HG02973 (cell line): Measurements from ENCODE around the gene RNF13.
"Not testable (repeated sequence)": the region's sequence is repeated elsewhere in the genome, so short reads cannot be mapped to it uniquely, and the experiment has no call there.

ENCODE experiments used
- ATAC-seq: cut with Tn5 transposase; IDR thresholded peaks from one replicate; pipeline ENCODE4 v1.9.1; 2021; ENCODE audit warnings: moderate library complexity; ENCODE audit not compliant: unreplicated experiment

Gene RNF13

GRCh38 chr3:149800693-149801092 lies 12.3 kb upstream of the RNF13 start:
- no peak for ATAC-seq

DNA sequence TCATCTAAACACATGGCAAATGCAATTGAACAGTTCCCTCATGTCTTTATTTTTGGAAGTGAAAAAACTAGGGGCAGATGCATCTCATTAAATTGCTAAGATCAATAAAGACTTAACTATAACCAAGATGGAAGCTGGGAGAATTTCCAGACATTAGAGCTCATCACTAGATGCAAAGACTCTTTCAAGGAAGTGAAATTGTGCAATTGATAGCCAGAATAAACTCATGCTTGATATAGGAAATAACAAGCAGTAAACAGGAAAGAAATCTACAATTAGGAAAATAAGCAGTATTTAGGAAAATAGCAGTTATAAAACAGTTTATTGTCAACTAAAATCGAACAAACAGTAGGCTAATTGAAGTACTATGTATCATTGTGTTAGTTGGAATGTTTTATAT lies 11.8 kb upstream of the RNF13 start:
- no peak for ATAC-seq

DNA sequence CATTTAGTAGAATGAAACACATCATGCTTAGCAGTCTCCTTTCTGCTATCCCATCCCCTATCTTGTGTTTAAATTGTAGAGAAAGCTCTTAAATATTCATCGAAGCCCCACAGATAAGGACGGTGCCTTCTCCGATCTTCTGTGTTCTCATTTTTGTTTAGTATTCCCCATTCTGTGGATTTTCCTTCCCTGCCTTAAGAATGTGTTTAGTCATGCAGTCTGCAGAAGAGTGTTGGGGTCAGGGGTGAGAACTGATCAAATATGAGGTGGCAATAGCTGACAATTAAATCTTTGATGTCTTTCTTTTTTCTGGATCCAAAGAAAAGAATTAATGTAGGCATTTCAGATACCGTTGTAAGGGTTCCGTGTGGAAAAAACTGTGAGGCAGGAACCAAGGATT lies 11.4 kb upstream of the RNF13 start:
- no peak for ATAC-seq

GRCh38 chr3:149806171-149806778 lies 6.7 kb upstream of the RNF13 start:
- no peak for ATAC-seq

GRCh38 chr3:149808209-149808829 lies 4.7 kb upstream of the RNF13 start:
- no peak for ATAC-seq

- ATAC-seq, result no peak
These were observed 3.3 kb upstream of the RNF13 start for GRCh38 chr3:149809699-149810098.

DNA sequence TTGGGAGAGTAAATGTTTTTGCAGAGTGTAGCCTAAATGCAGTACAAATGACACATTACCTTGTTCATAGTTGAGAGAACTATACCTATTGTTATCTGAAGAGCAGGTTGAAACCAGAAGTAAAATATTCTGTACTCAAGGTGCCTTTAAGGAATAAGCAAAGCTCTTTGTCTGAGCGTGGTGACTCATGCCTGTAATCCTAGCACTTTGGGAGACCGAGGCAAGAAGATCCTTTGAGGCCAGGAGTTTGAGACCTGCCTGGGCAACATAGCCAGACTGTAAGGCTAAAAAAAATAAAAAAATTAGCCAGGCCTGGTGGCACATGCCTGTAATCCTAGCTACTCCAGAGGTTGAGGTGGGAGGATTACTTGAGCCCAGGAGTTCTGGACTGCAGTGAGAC lies 2.2 kb upstream of the RNF13 start:
- no peak for ATAC-seq

DNA sequence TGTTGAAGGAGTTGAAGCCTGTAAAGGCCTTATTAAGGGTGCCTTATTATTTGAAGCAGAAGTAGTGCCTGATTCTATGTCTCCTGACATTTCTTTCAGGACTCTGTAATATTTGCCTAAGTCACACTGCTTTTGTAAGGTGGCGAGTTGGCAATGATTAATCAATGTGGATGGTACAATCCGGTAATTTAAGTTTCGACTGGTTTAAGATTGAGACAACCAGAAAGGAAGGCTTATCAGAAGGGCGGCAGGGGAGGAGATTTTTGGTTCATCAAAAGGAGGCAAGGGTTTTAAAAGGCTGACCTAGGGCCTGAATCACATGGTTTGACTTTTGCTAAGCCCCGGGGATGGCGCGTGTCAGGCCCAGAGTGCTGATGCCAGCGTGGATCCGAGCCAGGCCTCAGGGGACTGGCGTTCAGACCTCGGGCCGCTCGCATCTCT lies 830 bp upstream of the RNF13 start:
- no peak for ATAC-seq

DNA sequence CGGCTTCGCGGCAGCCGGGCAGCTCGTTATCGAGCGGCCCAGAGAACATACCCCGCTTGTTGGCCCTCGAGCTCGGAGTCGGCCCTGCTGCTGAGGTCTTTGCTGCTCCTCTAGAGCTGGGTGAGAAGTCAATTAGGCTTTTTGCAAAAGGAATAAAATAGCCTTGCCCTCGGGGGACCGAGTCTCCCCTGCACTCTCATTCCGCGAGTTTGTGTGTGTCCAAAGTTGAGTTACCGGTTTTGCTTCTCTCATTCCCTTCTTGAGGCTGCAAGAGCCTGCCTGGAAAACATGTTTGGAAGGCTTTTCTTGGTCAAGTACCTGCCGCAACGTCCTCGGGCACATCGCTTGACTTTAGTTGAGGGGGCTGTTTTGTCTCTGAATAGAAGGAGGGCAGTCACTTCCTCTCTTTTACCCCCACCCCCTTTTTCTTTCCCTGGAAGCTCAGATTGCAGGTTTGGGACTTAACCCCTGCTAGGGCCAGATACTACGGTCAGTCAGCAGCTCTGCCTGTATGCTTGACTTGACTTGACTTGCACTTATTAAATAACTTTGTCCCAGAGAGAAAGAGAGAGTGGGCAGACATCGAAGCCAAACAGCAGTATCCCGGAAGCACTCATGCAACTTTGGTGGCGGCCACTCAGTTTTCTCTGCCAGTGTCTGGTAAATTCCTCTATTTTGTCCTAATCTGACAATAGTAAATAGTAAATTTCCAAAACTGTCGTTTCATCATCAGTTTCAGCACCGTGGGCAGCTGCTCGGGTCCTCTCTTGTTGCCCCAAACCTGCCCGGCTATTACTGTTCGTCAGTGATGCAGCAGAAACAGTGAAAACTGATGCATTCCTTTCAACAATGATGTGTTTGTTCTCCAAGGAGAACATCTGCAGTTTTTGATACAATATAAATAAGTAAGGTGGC lies 609 bp downstream of the RNF13 start:
- ATAC-seq, result peak; percentile 20

GRCh38 chr3:149815321-149815720 lies 2.3 kb downstream of the RNF13 start:
- no peak for ATAC-seq

DNA sequence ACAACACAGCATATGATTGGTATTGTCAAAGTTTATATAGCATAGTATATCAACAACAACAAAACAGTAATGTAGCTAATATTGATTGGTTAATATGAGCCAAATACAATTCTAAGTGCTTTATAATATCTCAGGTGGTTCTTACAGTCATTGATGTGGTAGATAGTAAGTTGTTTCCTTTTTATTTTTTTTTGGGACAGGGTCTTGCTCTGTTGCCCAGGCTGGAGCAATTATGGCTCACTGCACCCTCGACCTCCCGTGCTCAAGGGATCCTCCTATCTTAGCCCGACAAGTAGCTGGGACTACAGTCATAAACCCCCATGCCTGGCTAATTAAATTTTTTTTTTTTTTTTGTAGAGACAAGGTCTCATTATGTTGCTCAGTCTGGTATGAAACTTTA lies 2.7 kb downstream of the RNF13 start:
- no peak for ATAC-seq

- no peak for ATAC-seq
These were observed 3.3 kb downstream of the RNF13 start for GRCh38 chr3:149816311-149816710.

DNA sequence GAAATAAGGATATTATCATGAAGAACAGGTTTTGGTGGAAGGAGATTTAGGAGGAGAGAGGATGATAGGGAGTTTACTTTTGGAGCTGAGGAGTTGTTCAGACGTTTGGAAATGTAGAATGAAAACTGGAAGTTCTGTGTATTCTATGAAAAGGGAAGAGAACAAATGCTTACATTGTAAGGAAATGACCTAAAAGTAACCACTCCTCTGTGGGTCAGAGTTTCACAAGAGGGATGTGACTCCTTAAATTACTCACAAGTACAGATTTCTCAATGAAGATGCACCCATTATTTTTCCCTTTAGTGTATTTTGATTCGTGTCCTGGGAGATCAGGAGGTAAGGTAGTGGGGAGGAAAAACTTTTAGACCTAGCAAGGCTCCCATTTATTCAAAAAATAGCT lies 4.0 kb downstream of the RNF13 start:
- no peak for ATAC-seq

DNA sequence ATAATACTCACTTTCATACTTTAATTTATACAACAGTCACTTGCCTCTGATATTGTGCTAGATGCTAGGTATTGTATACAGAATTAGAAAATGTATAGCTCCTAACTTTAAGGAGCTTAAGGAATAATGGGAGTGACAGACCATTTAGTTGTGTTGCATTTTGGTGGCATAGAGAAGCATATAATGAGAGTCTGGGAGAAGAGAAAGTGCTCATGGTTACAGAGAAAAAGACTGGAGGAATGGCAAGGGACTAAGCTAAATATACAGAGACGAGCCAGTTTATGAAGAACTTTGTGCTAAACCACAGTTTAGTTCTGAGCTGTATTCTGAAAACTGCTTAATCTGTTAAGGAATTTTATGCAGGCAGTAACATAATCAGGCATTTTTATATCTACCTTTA lies 6.4 kb downstream of the RNF13 start:
- ATAC-seq, result no peak

DNA sequence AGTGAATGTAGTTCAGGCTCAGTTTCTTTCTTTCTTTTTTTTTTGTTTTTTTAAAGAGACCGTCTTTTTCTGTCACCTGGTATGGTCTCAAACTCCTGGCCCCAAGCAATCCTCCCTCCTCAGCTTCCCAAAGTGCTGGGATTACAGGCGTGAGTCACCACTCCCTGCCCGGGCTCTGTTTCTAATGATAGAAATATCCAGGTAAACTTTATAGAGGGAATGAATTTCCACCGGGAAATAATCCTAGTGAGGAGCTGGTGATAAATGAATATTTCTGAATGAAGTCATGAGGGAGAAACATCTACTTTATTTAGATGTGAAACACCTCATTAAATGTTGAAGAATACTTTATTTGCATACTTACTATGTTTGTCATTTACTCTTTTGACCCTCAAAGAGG lies 7.2 kb downstream of the RNF13 start:
- ATAC-seq, result no peak

DNA sequence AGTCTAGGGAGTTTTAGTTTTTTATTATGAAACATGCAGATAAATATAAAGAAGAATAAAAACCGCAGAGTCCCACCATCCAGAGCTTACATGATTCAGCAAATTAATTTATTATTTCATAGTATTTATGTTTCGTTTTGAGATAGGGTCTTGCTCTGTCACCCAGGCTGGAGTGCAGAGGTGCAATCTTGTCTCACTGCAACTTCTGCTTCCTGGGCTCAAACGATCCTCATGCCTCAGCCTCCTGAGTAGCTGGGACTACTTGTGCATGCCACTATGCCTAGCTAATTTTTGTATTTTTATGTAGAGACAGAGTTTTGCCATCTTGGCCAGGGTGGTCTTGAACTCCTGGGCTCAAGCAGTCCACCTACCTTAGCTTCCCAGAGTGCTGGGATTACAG lies 13.6 kb downstream of the RNF13 start:
- ATAC-seq, result no peak

DNA sequence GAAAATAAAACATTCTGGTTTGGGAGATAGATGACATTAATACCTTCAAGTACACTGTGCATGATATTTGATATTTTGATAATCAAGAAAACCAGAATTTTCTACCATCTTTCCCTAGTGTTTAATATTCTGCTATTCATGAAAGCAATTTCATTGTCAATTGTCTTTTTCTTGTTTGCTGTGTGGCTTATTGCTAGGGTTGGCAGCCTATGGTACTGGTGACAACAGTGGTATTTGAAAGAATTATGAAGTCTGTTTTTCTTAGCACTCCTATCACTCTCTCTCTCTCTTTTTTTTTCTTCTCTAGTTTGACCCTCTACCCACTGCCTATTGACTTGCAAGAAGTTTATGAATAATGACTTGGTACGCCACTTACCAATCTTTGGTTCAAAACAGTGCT lies 15.4 kb downstream of the RNF13 start:
- ATAC-seq, result no peak

GRCh38 chr3:149829631-149830030 lies 16.6 kb downstream of the RNF13 start:
- ATAC-seq, result not testable (repeated sequence)

DNA sequence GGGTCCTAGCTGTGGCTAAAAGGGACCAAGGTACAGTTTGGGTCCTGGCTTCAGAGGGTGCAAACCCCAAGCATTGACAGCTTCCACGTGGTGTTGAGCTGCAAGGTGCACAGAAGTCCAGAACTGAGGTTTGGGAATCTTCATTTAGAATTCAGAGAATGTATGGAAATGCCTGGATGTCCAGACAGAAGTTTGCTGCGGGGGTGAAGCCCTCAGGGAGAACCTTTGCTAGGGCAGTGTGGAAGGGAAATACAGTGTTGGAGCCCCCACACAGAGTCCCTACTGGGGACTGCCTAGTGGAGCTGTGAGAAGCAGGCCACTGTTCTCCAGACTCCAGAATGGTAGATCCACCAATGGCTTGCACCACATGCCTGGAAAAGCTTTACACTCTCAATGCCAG lies 17.9 kb downstream of the RNF13 start:
- no peak for ATAC-seq

GRCh38 chr3:149831321-149831720 lies 18.3 kb downstream of the RNF13 start:
- no peak for ATAC-seq

GRCh38 chr3:149832086-149832485 lies 19.1 kb downstream of the RNF13 start:
- no peak for ATAC-seq

GRCh38 chr3:149833241-149833640 lies 20.2 kb downstream of the RNF13 start:
- no peak for ATAC-seq
